Measurements from ENCODE around the gene EXOC3.

DNA sequence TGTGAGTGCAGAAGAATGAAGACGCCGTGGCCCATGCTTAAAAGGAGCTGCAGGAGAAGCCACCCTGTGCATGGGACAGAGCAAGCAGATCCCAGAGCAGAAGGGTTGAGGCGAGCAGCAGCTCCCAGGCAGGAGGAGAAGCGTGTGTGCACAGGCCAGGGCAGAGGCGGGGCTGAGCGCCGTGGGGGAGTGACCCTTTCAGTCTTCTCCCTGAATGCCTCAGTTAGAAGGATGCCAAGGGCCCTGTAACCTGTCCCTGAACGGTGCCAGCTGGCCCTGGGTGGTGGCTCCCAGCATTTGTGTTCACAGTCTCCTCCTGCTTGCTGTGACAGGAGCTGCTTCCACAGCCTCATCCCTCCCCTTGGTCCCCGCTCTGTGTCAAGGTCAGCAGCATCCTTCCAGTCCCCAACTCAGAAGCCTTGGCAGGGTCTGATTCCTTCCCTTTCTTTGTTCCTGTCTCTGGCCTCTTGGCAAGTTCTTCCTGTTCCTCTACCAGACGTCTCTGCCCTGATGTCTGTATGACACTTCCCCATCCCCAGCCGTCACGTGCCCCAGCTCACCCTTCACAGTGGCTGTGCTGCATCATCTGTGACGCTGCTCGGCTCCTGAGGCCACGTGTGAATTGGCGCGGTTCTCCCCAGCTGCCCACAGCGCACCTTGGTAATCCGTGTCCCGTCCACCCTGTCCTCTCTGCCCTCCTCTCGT lies 5.2 kb downstream of the EXOC3 start:
- TF ChIP-seq EZH2phosphoT487 (IDR thresholded peaks at IDR 0.05; ENCODE audit: insufficient read depth, low read depth) (no peak), EZH2 (IDR thresholded peaks at IDR 0.05; ENCODE audit: insufficient read depth, poor library complexity, severe bottlenecking) (no peak)

All from GM23248 (cell line).